Stomach smooth muscle (tissue), 2 donors: ENCODE data around the gene EML5.
A peak's percentile ranks its signal among the peaks of the same experiment; 100 is the strongest.
"Not testable (repeated sequence)": the region's sequence is repeated elsewhere in the genome, so short reads cannot be mapped to it uniquely, and the experiment has no call there.

ENCODE experiments used
- H3K27ac ChIP-seq: one replicate; pipeline ENCODE4 v1.7.0; 2013; ENCODE audit warnings: mild to moderate bottlenecking, low read length, inconsistent platforms
- H3K27me3 ChIP-seq, 2 donors: one replicate each; pipeline ENCODE4 v1.7.0; 2013; ENCODE audit warnings: low read length in 2 of 2; ENCODE audit not compliant: insufficient read depth in 2 of 2, control insufficient read depth in 1 of 2
- H3K36me3 ChIP-seq, 2 donors: one replicate each; pipeline ENCODE4 v1.7.0; 2013; ENCODE audit warnings: low read length in 2 of 2; ENCODE audit not compliant: control insufficient read depth in 2 of 2, insufficient read depth in 2 of 2
- H3K4me1 ChIP-seq: one replicate; pipeline ENCODE4 v1.7.0; 2013; ENCODE audit warnings: low read length; ENCODE audit not compliant: control insufficient read depth, insufficient read depth
- H3K4me3 ChIP-seq, 2 donors: one replicate each; pipeline ENCODE4 v1.7.0; 2013; ENCODE audit warnings: low read length in 2 of 2
- H3K9ac ChIP-seq, 2 donors: one replicate each; pipeline ENCODE4 v1.7.0; 2013; ENCODE audit warnings: low read length in 2 of 2, mild to moderate bottlenecking in 1 of 2
- H3K9me3 ChIP-seq, 2 donors: one replicate each; pipeline ENCODE4 v1.7.0; 2013; ENCODE audit warnings: low read length in 2 of 2; ENCODE audit not compliant: control insufficient read depth in 2 of 2
- donor health status: healthy.
- donor health status: Pancreatic carcinoma.

Gene EML5

GRCh38 chr14:88804035-88804434 lies 11.3 kb upstream of the EML5 start:
- no peak overlapping the region for H3K4me3 ChIP-seq

GRCh38 chr14:88802596-88802995 lies 9.8 kb upstream of the EML5 start:
- H3K9ac ChIP-seq, result no peak overlapping the region
- H3K4me3 ChIP-seq, result no peak overlapping the region
- no peaks in the 10 kb centered on the region for H3K36me3 ChIP-seq
- H3K9me3 ChIP-seq, result no peaks in the 10 kb centered on the region
- no peak overlapping the region for H3K27ac ChIP-seq
- H3K4me1 ChIP-seq, result no peaks in the 10 kb centered on the region
- H3K27me3 ChIP-seq, result no peaks in the 10 kb centered on the region

More at GRCh38 chr14:88804035-88804434, 11.3 kb upstream of the EML5 start:
- no peaks in the 10 kb centered on the region for H3K27me3 ChIP-seq
- no peak overlapping the region for H3K9ac ChIP-seq
- no peaks in the 10 kb centered on the region for H3K36me3 ChIP-seq
- H3K27ac ChIP-seq, result no peak overlapping the region
- H3K4me1 ChIP-seq, result no peaks in the 10 kb centered on the region
- H3K9me3 ChIP-seq, result peaks cover 2 to 4% of the 10 kb centered on the region in 2 donors

GRCh38 chr14:88799522-88799921 lies 6.8 kb upstream of the EML5 start:
- no peaks in the 10 kb centered on the region for H3K4me1 ChIP-seq
- no peak overlapping the region for H3K27ac ChIP-seq
- no peaks in the 10 kb centered on the region for H3K9me3 ChIP-seq
- H3K4me3 ChIP-seq, result no peak overlapping the region
- no peak overlapping the region for H3K9ac ChIP-seq
- no peaks in the 10 kb centered on the region for H3K36me3 ChIP-seq
- no peaks in the 10 kb centered on the region for H3K27me3 ChIP-seq

GRCh38 chr14:88798156-88798555 lies 5.4 kb upstream of the EML5 start:
- no peak overlapping the region for H3K27ac ChIP-seq
- no peak overlapping the region for H3K4me3 ChIP-seq
- no peaks in the 10 kb centered on the region for H3K36me3 ChIP-seq
- H3K9me3 ChIP-seq, result no peaks in the 10 kb centered on the region
- H3K9ac ChIP-seq, result no peak overlapping the region
- no peaks in the 10 kb centered on the region for H3K27me3 ChIP-seq
- H3K4me1 ChIP-seq, result peaks cover 1% of the 10 kb centered on the region

- Histone ChIP-seq H3K36me3 (no peaks in the 10 kb centered on the region), H3K4me1 (peaks cover 7% of the 10 kb centered on the region), H3K27me3 (no peaks in the 10 kb centered on the region), H3K9me3 (no peaks in the 10 kb centered on the region), H3K27ac (peak overlapping the region; percentile 32), H3K9ac (peak overlapping the region; percentile 78 to 84), H3K4me3 (peak overlapping the region; percentile 82 to 85)
These were observed 489 bp upstream of the EML5 start for GRCh38 chr14:88793259-88793625.

GRCh38 chr14:88791629-88792472 lies 902 bp downstream of the EML5 start:
- H3K27ac ChIP-seq, result no peak overlapping the region
- H3K4me3 ChIP-seq, result peak overlapping the region; percentile 77 to 85
- no peaks in the 10 kb centered on the region for H3K9me3 ChIP-seq
- peak overlapping the region; percentile 63 to 78 for H3K9ac ChIP-seq
- H3K4me1 ChIP-seq, result peaks cover 7% of the 10 kb centered on the region
- H3K36me3 ChIP-seq, result no peaks in the 10 kb centered on the region
- H3K27me3 ChIP-seq, result no peaks in the 10 kb centered on the region

- Histone ChIP-seq H3K27ac (no peak overlapping the region), H3K9ac (no peak overlapping the region), H3K36me3 (no peaks in the 10 kb centered on the region), H3K9me3 (no peaks in the 10 kb centered on the region), H3K4me1 (peaks cover 7% of the 10 kb centered on the region), H3K27me3 (no peaks in the 10 kb centered on the region), H3K4me3 (no peak overlapping the region)
These were observed 1.5 kb downstream of the EML5 start for GRCh38 chr14:88791252-88791621.

GRCh38 chr14:88790501-88791251 lies 2.1 kb downstream of the EML5 start:
- no peaks in the 10 kb centered on the region for H3K36me3 ChIP-seq
- no peaks in the 10 kb centered on the region for H3K9me3 ChIP-seq
- peaks cover 7% of the 10 kb centered on the region for H3K4me1 ChIP-seq
- H3K4me3 ChIP-seq, result no peak overlapping the region
- H3K27ac ChIP-seq, result no peak overlapping the region
- no peaks in the 10 kb centered on the region for H3K27me3 ChIP-seq
- H3K9ac ChIP-seq, result no peak overlapping the region

- not testable (repeated sequence) for H3K9ac ChIP-seq, H3K27me3 ChIP-seq, H3K4me1 ChIP-seq, H3K36me3 ChIP-seq, H3K9me3 ChIP-seq, H3K4me3 ChIP-seq, H3K27ac ChIP-seq
These were observed 3.2 kb downstream of the EML5 start for GRCh38 chr14:88789573-88789972.

- Histone ChIP-seq H3K9ac (no peak overlapping the region), H3K36me3 (no peaks in the 10 kb centered on the region), H3K4me3 (no peak overlapping the region), H3K27ac (no peak overlapping the region), H3K27me3 (no peaks in the 10 kb centered on the region), H3K4me1 (peaks cover under 1% of the 10 kb centered on the region), H3K9me3 (no peaks in the 10 kb centered on the region)
These were observed 6.0 kb downstream of the EML5 start for GRCh38 chr14:88786715-88787114.

GRCh38 chr14:88785911-88786310 lies 6.8 kb downstream of the EML5 start:
- Histone ChIP-seq H3K27me3 (no peaks in the 10 kb centered on the region), H3K4me1 (no peaks in the 10 kb centered on the region), H3K9me3 (no peaks in the 10 kb centered on the region), H3K4me3 (no peak overlapping the region), H3K9ac (no peak overlapping the region), H3K36me3 (no peaks in the 10 kb centered on the region), H3K27ac (no peak overlapping the region)
